Activated gamma-delta T cell treated with Interleukin-2 at 50 U/mL for 16 hours (primary cell): ENCODE data around the gene CFL2.
"Not testable (repeated sequence)": the region's sequence is repeated elsewhere in the genome, so short reads cannot be mapped to it uniquely, and the experiment has no call there.

Experiments
- DNase-seq: peaks from one replicate; pipeline ENCODE4 v3.0.0-alpha.2; 2020

CFL2 gene

DNA sequence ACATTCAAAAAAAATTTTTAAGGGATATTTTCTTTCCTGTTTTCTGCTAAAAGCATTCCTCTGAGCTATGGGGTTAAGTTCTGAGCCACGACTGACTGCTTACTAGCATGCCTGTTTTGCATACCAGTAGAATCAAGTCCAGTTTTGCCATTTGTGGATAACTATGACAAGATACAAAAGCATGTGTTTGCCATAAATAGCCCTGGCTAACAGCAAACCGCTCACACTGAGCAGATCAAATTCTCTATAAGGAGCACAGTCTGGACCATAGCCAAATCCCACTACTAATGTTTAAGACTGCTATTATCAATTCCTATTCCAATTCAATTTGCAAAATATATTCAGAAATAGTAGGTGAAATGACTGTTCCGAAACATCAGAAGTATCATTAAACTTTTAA lies 3.2 kb downstream of the CFL2 start:
- no peak for DNase-seq

DNA sequence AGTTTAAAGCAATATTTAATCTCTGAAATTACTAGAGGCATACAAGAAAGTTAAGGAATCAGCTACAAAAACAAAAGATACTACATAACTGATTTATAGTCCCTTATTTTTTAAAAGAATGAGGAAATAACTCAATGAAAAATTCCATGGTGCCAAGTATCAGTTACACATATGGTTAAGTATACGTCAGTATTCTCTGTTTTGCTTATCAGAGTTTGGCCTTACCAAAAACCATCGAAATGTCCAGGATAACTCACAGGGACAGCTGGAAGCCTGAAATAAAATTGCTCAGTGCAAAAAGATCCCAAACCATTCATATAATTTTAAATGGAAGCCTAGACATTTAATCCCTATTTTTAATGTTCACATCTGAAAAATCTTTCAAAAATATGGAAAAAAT lies 3.6 kb downstream of the CFL2 start:
- no peak for DNase-seq

DNA sequence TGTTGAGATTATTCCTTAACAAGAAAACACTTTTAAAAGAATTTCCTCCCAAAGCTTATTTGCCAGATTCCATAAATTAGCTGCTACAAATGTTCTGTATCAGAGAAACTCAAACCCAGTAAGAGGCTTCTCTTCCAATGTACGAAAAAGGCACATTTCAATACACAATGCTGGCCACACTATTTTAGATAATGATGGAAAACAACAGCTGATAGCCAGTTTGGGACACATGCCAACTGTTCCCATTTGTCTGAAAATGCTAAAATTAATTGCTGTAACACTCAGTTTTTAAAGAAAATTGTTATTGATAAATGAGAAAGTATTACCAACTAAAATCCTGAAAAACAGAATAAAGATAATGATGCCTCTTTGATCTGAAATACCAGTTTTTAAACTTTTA lies 4.4 kb downstream of the CFL2 start:
- no peak for DNase-seq

DNA sequence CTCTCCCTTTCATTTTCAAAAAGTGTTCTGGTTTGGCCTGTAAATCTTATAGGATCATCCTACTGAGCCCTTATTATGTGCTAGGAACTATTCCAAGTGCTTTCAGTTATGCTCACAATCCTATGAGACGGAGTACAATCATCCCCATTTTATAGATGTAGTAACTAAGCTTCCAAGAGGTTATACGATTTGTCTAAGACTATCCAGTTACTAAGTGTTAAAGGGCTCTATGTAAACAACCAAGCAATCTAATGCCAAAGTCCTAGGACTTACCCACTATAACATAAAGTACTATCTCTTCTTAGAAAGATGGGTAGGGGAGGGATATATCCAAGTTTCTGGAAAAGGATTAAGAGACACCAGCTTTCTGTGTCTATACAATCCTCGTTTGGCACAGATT lies 6.7 kb downstream of the CFL2 start:
- DNase-seq = no peak

DNA sequence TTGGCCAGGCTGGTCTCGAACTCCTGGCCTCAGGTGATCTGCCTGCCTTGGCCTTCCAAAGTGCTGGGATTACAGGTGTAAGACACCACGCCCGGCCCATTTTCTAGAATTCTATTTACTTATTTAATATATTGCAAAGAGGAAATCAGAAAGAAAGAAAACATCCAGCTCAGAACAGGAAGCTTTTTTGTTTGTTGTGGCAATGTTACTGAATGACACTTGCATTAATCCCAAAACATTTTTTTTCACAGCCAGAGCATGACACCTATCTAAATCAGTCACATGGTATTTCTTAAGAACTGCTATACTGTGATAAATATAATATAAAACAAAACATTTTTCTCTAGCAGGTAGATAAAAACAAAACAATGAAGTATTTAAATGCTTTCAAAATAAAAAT lies 12.6 kb downstream of the CFL2 start:
- no peak for DNase-seq

DNA sequence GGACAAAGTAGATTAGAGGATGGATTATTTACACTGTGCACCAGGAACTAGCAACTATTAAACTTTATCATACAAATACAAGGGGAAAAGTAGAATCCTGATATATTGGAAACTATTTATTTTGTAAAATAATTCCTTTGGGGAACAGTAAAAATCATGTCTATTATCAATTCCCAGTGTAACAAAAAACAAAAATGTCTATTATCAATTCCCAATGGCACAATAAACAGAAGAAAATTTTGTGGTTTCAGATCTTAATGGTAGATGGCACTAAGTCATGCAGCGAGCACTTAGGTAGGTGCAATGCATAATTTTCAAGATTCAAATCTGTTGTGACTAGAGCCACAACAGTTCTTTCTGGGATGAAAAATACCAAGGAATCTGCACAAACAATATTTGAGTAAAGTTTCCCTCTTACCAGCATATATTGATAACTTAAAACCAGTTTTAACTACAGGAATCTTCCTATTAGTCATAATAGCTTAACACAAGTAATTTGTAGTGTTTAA lies 13.7 kb downstream of the CFL2 start:
- DNase-seq = no peak

DNA sequence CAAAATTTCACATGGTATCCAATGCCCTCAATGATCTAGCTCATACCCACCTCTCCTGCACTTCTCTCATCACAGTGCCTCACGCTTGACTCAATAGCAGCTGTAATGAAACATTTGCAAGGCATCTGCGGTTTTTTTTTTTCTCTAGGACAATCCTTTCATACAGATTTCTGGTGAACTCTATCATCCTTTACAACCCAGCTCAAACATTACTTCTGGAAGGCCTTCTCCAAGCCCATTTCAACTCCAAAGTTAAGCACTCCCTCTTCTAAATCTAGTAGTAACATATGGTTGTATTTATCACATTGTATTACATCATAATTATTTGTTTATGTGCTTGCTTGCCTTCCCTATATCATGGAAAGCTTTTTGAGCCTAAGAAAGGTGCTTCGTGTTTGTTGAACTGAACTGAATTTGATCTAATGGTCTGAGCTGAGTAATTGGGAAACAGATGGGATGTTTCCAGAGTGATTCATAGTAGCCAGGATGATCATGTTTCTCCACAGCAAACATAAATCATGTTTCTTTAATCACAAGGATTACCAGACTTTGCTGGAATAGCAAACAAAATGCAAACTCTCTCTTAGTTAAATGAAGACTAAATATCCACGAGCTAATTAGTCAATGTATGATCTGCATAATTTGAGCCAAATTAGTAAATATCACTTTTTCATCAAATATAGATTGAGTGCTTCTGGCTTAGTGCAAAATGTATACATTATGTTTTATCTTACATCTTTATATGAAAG lies 14.3 kb downstream of the CFL2 start:
- DNase-seq = no peak

DNA sequence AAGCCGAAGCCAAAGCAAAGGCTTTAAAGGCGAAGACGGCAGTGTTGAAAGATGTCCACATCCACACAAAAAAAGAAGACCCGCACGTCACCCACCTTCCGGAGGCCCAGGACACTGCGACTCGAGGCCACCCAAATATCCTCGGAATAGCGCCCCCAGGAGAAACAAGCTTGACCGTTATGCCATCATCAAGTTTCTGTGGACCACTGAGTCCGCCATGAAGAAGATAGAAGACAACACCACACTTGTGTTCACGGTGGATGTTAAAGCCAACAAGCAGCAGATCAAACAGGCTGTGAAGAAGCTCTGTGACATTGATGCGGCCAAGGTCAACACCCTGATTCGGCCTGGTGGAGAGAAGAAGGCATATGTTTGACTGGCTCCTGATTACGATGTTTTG lies 20.2 kb downstream of the CFL2 start:
- DNase-seq = not testable (repeated sequence)

DNA sequence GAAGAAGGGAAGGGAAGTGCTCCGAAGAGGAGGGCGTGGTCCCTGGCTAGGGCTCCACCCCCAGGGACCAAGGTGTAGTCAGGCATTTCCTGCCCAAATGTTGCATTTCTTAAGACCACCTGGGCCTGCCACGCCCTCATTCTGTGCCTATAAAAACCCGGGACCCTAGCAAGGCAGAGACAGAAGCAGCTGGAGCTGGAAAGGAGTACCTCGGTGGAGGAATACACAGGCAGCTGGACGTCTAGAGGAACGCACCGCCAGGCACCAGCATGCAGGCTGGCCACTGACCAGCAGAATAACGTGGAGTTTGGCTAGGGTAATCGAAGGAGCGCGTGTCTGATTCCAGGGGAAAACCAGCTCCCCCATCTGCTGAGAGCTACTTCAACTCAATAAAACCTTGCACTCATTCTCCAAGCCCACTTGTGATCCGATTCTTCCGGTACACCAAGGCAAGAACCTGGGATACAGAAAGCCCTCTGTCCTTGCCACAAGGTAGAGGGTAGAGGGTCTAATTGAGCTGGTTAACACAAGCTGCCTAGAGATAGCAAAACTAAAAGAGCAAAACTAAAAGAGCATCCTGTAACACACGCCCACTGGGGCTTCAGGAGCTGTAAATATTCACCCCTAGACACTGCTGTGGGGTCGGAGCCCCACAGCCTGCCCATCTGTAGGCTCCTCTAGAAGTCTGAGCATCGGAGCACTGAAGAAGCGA lies 21.0 kb downstream of the CFL2 start:
- DNase-seq = peak; percentile 28

DNA sequence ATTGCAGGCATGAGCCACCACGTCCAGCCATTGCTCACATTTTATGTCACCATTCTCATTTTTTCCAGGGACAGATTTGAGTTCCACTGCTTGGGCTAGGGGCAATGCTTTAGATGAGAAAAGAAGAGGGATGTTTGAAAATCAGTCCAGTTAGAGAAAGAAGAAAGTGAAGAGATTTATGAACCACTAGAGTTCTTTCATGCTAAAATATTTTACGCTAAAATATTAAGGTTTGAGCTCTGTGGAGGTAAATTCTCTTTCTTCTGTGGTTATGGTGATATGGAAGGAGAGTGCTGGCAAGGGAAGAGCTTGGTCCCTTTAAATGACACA lies 21.5 kb downstream of the CFL2 start:
- DNase-seq = no peak

DNA sequence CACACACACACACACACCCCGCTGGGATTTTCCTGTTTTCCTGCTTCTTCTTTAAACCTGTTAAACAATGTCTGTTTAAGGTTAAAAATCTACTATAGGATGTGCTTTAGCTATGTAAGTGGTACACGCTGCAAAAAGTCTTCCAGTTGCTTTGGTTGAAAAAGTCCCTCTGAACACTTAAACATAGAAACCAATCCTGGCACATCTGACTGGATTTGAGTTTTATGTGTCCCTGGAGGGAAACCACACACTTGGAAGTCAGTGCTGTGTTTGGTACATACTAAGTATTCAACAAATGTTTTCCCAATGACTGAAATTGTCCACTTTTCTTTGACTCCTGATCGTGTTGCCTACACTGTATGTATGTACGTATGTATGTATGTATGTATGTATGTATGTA lies 22.0 kb downstream of the CFL2 start:
- DNase-seq = no peak

DNA sequence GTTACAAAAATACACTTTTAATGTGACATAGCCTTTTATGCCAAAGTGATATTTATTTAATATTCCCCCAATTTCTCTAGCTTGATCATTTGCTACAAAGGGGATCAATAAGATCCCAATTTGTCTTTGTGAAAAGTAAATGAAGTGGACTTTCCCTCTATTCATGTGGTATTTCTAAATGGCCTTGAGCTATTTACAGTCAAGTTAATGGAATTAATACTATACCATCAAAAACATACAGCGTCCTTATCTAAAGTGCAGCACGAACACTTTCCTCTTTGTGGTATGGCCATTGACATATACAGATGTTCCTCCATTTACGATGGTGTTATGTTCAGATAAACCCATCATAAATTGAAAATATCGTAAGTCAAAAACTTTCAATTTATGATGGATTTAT lies 23.2 kb downstream of the CFL2 start:
- DNase-seq = no peak

DNA sequence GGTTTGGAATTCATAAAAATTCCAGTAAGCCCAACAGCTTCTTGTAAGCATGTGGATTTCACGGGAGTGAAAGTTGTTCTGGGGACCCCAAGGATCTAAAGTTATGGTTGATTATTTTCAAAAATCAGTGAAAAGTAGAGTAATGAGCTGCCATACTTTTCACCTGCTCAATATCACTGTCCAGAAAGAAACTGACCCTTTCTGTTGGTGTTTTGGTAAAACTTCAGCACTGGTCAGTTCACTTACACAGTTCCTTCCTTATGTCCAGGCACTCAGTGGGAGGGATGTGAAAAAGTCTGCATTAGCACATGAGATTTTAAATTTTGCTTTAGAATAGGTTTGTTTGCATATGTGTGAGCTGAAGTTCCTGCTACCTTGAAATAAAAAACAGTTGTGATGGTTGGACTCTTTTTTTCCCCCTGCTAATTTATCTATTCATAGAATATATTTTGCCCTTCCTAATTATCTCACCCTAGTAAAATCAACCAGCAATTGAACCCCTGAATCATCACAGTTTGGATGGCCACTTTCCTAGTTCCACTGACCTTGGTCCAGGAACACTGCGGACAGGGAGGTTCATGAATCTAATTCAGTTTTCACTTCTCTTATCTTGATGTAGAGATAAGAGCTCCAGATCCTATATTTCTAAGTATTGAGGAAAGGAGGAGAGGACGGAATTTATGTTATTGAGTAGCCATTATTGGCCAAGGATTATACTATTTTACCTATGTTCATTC lies 25.8 kb downstream of the CFL2 start:
- DNase-seq = no peak

DNA sequence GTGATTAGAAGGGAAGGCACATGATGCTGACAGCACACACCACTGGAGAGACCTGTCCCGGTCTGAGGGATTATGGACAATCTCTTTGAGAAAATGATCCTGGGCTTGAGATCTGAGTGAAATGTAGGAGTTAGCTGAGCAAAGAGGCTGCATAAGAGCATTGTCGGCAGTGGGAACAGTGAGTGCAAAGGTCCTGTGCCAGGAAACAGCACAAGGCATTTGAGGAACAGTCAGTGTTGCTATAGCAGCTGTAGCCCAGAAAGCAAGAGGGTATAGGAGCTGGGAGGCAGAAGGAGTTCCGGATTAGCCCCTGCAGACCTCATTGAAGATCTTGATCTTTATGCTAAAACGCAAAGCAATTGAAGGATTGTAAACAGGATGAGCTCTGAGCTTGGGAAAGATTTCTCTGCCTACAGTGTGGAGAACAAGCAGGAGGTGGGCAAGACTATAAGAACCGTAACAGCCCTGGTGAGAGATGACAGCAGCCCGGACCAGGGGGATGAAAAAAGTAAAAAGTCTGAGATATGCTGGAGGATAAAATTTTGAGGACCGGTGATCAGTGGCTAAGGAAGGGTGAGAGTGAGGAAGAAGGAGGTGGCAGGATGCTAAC lies 28.5 kb downstream of the CFL2 start:
- DNase-seq = no peak

DNA sequence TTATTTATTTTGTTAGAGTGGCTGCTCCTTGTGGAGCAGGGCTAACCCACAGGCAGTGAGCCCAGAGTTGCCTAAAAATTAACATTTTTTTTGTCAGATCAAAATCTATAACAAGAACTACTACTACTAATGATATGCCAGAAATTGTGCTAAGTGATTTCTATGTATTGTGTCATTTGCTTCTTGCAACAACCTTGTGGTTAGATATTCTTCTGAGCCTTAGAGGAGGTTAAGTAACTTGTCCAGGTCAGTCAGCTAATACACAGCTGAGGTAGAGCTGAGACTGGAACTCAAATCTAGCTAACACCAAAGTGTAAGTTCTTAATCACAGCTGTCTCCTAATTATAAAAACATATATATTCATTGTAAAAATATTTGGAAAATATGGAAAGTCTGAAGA lies 29.8 kb downstream of the CFL2 start:
- no peak for DNase-seq

DNA sequence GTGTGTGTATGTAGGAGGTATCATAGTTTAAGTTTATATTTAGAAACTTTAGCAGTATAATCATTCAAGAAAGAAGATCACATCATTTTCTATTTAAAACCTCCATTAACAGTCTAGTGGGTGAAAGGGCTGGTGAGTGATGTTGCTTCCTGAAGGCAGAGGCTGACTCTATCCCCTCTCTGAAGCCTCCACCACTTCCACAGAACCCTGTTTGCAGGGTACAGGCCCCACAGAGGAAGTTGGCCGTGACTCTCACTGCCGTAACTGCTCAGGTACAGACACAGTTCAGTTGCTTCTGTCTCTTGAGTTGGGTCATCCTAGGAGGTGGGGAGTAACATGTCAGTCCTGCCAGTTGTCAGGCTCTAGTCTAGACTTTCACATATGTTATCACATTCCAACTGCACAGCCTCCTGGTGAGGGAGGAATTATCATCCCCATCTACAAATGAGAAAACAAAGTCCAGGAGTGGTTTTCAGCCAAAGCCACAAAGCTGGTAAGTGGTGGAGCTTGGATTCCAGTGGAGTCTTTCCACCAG lies 31.5 kb downstream of the CFL2 start:
- DNase-seq = no peak

DNA sequence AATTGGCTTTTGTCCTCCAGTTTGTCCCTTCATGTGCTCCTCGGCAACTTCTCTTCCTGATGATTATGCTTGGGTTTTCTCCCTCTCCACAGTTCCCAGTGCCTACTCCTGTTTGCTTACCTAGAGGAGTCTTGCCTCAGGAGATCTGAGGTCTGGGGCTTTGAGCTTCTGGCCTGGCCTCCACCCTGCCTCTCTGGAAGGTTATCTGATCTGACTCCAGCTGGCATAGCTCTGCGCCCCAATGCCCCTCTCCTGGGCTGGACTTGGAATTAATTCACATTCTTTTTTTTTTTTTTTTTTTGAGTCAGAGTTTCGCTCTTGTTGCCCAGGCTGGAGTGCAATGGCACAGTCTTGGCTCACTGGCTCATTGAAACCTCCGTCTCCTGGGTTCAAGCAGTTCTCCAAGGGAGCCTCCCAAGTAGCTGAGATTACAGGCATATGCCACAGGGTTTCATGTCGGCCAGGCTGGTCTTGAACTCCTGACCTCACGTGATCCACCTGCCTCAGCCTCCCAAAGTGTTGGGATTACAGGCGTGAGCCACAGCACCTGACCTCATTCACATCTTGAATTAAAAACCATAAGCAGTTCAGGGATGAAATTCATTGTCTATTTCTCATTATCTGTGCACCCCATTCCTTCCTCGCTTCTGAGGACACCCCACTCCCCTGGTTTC lies 33.5 kb downstream of the CFL2 start:
- DNase-seq = no peak

DNA sequence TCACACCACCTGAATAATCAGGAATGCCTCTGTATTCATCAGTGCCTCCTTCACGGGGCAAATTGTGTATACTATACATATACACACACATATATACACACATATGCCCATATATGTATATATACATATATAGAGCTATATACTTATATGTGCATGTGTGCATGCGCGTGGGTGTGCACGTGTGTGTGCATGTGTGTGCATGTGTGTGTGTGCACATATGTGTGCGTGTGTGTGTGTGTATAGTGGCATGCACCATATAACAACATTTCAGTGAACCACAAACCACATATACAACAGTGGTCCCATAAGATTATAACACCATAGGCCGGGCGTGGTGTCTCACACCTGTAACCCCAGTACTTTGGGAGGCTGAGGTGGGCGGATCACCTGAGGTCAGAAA lies 35.7 kb downstream of the CFL2 start:
- no peak for DNase-seq

DNA sequence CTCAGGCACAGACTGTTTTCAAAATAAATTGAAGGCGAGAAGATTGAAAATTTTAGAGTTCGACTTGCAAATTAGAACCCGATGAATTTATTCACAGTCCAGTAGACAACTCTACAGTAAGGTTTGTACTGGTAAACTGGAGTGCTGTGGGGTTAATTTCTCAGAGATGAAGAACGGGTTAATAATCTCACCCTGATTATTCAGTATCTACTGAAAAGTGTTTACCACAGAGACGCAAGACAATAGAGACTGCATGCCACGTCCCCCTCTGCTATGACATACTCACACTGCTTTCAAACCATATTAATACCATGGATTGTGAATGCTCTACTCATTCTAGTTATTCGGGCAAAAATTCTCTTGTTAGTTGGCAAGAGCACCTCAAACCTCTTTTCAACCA lies 36.1 kb downstream of the CFL2 start:
- DNase-seq = no peak

DNA sequence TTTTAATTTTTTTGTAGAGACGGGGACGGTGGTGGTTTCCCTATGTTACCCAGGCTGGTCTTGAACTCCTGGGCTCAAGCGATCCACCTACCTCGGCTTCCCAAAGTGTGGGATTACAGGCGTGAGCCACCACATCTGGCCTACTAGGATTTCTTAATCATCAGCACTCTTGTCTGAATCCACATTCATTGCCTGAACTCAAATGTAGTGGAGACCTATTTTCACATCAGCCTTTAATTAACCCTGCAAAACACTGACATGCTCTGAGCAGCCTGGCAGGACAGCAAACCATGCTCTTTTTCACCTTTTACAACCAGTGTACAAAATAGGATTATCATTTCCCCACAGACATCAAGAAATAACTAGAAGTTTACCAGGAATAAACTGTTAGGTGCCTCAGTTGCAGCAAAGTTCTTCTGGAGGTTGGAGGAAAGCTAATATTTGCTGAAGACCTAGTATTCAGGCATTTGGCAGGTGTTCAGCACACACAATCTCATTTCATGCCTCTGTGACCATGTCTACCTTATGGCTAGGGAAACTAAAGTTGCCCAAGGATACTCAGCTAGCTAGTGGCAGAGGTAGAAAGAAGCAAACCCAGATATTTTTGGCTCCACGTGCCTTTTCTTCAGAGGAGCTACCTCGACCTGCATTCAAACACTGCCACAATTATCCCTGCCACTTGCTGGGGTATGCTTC lies 37.7 kb downstream of the CFL2 start:
- no peak for DNase-seq

DNA sequence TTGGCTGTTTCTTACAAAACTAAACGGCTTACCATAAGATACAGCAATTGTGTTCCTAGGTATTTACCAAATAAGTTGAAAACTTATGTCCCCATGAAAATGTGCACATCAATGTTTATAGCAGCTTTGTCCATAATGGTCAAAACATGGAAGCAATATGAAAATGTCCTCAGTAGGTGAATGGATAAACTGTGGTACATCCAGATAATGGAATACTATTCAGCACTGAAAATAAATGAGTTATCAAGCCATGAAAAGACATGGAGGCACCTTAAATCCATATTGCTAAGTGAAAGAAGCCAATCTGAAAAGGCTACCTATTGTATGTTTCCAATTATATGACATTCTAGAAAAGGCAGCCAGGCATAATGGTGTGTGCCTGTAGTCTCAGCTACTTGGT lies 40.7 kb downstream of the CFL2 start:
- no peak for DNase-seq

DNA sequence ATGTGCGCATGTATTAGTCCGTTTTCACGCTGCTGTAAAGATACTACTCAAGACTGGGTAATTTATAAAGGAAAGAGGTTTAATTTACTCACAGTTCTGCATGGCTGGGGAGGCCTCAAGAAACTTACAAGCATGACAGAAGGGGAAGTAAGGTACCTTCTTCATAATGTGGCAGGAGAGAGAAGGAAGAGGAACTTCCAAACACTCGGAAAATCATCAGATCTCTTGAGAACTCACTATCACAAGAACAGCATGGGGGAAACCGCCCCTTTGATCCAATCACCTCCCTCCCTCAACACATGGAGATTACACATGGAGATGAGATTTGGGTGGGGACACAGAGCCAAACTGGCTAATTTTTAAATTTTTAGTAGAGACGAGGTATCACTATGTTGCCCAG lies 42.7 kb downstream of the CFL2 start:
- no peak for DNase-seq
